NCI-H69 (cell line): ENCODE data around the gene CGNL1.

Experiments used
- DNase-seq: peaks from one replicate; lab custom pipeline; 2025; lab: John Stamatoyannopoulos, UW

The CGNL1 gene, protein sequence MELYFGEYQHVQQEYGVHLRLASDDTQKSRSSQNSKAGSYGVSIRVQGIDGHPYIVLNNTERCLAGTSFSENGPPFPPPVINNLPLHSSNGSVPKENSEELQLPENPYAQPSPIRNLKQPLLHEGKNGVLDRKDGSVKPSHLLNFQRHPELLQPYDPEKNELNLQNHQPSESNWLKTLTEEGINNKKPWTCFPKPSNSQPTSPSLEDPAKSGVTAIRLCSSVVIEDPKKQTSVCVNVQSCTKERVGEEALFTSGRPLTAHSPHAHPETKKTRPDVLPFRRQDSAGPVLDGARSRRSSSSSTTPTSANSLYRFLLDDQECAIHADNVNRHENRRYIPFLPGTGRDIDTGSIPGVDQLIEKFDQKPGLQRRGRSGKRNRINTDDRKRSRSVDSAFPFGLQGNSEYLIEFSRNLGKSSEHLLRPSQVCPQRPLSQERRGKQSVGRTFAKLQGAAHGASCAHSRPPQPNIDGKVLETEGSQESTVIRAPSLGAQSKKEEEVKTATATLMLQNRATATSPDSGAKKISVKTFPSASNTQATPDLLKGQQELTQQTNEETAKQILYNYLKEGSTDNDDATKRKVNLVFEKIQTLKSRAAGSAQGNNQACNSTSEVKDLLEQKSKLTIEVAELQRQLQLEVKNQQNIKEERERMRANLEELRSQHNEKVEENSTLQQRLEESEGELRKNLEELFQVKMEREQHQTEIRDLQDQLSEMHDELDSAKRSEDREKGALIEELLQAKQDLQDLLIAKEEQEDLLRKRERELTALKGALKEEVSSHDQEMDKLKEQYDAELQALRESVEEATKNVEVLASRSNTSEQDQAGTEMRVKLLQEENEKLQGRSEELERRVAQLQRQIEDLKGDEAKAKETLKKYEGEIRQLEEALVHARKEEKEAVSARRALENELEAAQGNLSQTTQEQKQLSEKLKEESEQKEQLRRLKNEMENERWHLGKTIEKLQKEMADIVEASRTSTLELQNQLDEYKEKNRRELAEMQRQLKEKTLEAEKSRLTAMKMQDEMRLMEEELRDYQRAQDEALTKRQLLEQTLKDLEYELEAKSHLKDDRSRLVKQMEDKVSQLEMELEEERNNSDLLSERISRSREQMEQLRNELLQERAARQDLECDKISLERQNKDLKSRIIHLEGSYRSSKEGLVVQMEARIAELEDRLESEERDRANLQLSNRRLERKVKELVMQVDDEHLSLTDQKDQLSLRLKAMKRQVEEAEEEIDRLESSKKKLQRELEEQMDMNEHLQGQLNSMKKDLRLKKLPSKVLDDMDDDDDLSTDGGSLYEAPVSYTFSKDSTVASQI

DNA sequence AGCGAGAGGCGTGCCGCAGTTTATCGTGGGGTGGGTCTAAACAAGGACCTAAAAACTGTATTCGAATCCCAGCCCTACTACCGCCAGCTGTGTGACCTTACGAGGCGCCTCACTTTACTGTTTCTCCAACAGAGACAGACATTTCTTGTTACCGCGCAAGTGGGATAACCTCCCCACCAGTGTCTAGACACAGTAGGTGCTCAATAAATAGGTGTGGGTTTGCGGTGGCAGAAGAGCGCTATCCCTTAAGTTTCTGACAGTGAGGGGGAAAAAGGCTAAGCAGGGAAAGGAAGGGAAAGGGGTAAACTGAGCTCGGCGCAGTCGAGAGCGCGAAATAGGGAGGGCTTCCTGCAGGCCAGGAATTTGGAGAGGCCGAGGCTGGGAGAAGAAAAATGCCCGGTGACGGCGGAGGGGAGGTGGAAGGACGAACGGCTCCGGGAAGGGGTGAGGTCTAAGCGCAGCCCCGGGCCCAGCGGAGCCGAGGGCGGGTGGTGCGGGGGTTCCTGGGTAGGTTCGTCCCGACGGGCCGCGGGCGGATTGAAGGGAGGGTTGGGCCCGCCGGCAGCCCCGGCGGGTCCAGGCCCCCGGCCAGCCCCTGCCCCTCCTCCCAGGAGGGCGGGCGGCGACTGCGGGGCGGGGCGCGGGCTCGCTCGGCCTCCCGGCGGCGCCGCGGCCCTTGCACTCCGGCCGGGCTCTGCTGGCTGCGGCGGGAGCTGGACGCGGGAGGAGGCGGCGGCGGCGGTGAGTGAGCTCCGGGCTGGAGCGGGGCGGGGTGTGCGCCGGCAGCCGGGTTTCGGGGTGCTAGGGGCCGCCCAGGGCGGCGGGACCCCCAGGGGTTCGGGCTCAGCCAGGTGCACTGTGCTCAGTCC lies at the start of gene CGNL1:
TSS of gene CGNL1 (plus strand) at position 679 of the 869 bp plus-strand sequence. CDS start 61,495 bp downstream, outside the sequence.
- peak; percentile 67 for DNase-seq

DNA sequence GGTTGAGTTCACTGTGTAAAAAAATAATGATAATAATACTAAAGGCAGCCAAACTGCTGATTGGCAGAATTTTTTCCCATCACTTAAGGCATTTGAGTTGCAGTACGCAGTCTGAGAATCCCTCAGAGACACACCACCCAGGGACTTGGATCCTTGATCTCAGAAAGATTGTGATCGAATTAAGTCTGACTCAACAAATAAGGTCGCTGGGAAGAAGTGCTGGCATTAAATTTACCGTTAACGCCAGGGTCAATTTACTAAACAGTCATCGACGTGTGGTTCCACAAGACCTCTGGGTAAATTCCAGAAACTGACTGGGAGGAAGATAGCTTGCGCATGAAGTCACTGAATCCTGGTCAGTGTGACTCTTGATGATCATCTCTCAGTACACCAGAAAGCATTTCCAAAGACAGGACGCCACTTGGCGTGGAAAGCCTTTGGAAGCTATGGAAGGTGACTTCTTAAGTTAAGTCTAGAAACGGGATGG lies 48.3 kb upstream of the CGNL1 start:
- DNase-seq = no peak

DNA sequence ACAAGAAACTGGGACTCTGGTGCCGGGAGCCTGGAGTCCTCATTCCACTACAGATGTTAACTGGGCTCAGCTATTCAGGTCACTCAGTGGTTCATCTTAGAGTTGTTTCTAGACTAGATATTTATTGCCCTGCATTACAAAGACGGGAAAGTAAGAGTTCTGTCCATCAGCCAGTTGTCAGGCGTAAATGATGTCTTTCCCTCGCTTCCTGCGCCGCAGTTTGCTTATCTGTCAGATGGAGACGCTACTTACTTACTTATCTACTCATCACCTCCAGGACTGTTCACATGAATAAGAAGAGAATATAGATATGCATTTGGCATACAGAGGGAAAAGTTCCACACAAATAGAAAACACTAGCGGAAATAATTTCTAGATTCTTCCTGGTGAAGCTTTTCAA lies 47.8 kb upstream of the CGNL1 start:
- DNase-seq = no peak

DNA sequence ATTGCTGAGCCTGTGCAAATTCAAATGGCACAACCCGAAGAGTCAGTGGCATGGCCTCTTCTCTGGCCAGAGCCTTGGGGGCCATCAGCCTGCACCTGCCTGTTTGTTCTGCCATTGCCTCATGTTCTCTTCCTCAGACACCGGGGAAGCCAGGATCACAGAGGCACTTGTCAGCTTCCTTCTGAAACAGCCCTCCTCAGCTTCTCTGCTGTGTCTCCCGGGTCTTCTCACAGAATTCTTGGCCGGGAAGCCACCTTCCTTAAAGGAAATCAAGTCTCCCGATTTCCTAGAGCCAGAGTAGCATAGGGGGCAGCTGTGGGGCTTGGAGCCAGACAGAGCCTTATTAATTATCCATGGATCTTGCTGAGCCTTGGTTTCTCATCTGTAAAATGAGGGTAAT lies 47.4 kb upstream of the CGNL1 start:
- DNase-seq = no peak

DNA sequence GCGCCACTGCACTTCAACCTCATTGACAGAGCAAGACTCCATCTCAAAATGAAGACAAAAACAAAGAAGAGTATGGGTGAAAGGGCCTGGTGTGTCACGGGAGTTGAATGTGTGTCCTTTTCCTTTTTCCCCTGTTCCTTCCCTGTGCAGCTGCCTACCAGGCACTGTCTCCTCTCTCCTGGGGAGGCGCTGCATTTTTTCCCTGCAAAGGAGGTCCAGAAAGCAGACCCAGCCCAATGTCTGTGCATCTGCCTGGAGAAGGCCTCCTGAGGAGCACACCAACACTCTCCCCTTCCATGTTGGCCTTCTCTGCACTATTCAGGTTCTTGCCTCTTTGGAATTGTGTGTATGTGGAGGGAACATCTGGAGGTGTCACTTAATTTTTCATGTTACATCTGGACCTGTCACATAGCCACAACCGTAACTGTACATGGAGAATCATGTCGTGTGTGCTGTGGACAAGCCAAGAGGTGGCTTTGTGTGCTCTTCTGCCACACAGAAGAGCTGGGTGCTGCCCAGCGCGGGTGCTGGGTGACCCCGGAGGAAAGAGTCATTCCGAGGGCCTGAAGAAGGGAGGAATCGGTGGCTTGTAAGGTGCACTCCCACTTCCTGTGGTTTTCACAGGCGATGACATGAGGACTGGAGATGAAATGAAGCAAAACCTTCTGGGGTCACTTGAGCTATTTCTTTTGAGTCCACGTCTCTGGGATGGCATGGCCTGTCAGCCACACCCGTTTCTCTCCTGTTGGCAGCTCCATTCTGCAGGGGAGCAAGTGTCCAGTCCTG lies 46.5 kb upstream of the CGNL1 start:
- no peak for DNase-seq

DNA sequence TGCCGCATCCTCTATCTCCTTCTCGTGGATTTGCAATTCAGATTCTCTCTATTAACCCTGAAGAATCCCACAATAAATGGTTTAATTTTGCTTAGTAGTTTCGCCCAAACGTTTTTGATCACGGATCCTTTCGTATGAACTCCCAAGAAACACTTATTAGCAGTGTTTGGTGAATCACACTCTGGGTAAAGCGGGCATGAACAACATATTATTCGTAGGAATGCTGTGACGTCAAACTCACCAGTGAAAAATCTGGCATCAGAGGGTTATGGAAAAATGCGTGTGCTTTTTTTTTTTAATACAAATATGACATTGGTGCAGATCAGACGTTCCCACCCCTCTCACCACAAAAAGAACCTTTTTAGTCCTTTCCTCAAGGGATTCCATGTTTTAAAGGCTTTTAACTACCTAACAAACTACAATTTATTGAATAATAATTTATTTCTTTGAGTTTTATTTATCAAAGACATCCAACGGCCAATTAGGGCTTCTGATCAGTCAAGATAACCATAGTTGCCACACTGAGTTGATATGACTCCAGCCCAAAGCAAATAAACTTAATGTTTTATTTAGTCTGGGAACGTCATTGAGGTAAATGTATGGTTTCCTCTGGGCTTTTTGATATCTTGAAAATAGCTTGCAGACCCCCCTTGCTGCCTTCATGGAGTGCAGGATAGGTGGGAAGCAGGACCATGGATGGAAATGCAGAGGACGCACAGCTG lies 45.5 kb upstream of the CGNL1 start:
- no peak for DNase-seq

DNA sequence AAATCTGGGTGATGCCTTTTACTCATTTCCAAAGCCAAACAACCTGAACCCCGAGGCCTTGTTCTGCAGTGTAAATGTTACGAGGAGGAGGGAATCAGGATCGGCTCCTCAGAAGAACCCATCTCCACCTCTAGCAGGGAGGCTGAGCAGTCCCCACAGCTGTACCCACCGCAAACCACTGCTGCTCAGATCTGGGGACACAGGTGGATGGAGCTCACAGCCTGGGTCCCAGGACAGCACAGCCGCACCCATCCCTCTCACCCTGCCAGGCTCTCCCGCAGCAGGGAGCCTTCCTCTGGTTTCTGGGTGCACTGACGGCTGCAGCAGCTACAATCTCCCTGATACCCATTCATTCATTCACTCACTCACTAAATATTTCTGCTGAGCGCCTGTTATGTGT lies 44.0 kb upstream of the CGNL1 start:
- no peak for DNase-seq

DNA sequence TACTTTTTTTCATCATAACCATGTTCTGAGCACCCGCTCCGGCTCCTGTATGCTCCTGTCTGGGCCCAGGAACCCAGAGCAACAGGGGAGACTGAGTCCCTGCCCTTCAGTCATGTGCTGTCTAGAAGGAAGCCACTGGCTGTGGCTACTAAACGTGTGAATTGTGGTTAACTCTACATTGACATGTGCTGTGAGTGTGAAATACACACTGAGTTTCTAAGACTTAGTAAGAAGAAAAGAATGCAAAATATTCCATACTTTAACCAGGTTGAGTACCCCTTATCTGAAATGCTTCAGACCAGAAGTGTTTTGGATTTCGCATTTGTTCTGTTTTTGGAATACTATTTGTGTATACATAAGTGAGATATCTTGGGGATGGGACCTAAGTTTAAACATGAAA lies 42.8 kb upstream of the CGNL1 start:
- DNase-seq = no peak

DNA sequence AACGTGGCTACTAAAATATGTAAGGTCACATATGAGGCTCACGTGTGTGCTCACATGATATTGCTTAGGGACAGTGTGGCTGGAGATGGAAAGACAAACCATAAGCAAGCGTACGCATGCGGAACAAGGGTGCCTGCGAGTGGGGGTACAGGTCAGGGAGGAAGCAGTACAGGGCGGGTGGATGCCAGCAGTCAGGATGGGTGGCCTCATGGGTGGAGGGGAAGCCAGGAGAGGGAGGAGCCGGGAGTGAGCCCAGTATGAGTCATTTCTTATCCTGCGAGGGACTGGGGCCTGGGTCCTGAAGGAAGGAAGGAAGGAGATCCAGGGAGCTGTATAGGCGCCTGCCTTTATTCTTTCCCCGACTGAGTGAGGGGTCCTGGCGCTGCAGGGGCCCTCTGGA lies 42.0 kb upstream of the CGNL1 start:
- DNase-seq = no peak

DNA sequence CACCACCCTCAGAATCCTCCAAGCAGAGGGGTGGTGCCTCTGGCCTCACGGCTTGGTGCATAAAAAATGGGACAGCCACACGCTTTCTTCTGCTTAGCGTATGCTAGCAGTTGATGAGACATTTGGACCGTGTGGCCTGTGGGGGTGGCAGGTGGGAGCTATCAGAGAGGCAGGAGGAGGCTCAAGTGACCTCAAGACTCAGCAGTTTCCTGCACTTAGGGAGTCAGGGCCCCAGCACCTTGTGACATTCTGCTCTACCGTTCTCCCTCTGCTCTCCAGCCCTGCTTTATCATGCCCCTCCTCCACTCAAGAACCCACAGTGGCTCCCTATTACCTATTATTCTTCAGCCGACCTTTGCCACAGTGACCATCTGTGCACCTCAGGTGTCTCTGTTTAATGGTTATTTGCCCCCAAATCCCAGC lies 41.0 kb upstream of the CGNL1 start:
- peak; percentile 90 for DNase-seq

DNA sequence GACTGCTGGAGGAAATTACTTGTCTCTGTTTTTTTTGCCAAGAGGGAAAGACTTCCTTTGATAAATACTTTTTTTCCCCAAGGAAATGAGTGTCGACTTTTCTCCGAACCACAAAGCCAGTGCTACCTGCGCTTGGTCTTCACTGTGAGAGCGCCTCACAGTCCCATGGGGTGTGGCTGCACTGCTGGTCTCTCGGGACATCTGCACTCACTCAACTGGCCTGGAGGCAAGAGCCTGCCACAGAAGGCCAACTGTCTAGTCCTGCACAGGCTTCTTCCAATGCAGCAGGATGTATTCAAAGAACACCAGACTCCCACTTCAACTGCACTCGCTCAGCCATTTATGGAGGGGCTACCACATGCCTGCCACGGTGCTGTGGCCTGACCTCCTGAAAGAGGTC lies 40.6 kb upstream of the CGNL1 start:
- peak; percentile 90 for DNase-seq

DNA sequence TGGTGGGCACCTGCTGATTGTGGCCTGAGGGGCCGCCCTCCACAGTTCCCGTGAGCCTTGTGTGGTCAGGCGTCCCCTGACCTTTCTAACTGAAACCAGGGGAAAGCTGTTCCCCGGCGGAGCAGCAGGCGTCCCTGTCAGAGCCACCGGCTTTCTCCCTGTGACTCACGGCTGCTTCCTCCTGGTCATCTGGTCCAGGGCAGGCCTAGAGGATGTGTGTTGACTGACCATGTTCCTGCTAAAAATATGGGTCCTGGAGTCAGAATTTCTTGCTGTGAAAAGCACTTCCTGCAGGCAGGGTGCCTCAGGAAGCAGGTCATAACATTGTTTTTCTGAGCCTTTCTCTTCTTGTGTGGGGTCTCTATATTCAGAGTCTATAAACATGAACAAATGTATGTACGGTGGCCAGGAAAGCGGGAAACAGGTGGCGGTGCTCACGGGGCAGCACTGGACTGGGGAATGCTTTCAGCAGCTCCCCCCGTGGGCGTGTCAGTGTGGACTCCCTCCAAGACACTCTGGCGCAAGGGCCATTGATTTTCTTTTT lies 38.4 kb upstream of the CGNL1 start:
- peak; percentile 27 for DNase-seq

DNA sequence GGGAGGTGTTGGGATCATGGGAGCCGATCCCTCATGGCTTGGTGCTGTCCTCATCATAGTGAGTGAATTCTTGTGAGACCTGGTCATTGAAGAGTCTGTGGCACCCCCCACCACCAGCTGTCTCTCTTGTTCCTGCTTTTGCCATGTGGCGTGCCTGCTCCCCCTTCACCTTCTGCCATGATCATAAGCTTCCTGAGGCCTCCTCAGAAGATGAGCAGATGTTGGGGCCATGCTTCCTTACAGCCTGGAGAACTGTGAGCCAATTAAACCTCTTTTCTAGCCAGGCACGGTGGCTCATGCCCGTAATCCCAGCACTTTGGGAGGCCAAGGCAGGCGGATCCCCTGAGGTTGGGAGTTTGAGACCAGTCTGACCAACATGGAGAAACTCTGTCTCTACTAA lies 37.0 kb upstream of the CGNL1 start:
- no peak for DNase-seq

DNA sequence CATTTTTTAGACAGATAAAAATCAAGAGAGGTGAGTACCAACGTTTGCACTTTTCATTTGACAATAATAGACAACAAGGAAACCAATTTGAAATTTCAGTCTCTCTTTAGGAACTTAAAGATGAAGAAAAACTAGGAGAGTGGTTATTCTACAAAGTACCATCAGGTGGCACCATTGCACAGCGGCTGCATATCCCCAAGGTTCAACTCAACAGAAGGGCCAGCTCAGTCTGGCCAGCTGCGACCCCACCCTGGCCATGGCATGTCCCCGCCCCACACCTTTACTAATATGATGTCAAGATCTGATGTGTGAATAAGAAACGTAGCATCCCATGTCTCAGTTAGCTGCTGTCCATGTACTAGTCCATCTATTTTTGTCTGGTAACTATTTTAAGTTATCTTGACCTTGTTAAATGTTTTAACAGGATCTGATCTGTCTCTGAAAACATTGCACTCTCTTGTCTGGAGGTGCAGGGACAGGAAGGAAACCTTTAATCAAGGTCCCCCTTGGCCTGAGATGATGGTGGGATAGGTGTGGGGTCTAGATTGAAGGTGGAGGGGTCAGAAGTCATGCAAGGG lies 35.5 kb upstream of the CGNL1 start:
- peak; percentile 79 for DNase-seq

DNA sequence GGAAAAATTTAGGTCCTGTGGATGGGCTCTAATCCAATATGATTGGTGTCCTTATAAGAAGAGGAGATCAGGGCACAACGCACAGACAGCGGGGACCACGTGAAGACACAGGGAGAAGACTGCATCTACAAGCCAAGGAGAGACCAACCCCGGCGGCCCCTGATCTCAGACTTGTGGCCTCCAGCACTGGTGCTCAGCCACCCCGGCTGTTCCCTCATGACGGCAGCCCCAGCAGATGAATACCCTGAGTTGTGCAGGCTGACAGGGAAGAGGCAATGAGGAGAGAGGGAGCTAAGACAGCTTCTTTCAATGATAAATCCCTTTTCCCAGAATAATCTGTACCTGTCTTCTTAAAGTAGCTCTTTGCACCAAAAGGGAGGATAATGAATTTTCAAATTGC lies 33.3 kb upstream of the CGNL1 start:
- DNase-seq = peak; percentile 59

DNA sequence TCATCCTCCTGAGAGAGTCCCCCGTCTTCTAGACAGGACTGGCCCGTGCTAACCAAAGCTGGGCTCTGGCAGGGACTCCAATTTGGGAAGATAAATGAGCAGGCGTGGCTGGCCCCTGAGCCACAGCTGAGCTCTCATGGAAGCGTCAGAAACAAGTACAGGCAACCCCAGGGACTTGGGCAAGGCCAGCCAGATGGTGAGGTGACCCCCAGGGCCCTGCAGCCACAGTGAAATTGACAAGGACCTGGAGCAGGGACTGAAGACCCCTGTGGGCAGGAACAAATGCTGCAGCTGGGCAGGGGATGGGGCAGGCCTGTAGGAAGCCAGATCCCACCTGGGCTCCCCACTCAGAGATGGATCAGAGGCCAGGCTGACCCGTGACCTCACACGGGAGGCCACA lies 32.8 kb upstream of the CGNL1 start:
- peak; percentile 83 for DNase-seq

DNA sequence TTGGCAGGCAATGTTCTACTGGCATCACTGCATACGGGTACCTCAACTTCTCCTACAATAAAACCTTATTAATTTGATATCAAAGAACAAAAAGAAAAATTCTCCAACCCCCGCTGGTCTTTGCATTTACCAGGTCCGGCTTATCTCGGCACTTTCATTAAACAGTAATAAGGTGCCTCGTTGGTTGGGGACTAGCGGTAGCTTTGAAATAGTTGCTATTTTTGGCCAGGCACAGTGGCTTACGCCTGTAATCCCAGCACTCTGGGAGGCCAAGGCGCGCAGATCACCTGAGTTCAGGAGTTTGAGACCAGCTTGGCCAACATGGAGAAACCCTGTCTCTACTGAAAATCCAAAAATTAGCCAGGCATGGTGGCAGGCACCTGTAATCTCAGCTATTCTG lies 32.0 kb upstream of the CGNL1 start:
- DNase-seq = no peak

DNA sequence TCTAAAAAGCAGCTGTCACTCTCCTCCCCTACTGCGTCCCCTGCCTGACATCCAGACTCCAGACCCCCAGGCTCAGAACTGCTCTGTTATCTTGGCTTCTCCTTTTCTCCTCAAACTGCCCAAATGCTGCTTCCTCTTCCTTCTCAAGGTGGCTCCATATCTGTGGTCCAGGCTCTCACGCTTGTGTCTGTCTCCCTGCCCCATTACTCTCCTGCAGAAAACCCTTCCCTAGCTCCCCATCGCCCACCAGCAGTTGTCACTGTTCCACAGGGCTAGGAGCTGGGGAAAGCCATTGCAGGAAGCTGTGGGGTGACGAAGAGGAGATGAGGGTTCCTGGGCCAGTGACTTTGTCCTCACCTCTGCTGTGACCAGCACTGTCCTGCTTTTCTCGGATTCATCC lies 30.7 kb upstream of the CGNL1 start:
- peak; percentile 67 for DNase-seq

DNA sequence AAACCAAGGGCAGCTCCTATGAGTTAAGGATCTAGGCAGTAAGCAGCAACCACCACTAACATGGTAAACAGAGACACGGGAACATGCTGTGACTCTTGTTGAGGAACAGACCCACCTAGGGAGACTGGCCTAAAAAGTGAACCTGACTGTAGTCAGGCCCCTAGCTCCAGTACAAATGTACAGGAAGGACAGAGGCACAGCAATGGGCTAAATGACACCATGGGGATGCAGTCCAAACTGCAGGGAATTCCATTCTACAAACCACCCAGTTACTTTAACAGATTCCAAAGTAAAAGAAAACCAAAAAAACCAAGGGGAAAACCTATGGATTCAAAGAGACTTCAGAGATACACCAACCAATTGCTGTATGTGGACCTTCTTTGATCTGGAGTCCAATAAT lies 28.2 kb upstream of the CGNL1 start:
- no peak for DNase-seq
